SU-DHL-6 (cell line): ENCODE results near the gene COA8.

ENCODE experiments used
- H2AFZ ChIP-seq: fragments of 200-600 bp; sonication (generic); 2 replicates; pipeline ENCODE4 v1.6.1; 2014; ENCODE audit warnings: low read depth, mild to moderate bottlenecking, moderate library complexity, mixed read lengths, antibody characterized with exemption, low read length; ENCODE audit not compliant: severe bottlenecking
- H3F3A ChIP-seq: fragments of 200-600 bp; shearing (Covaris generic); 2 replicates; pipeline ENCODE4 v1.6.0; 2016; ENCODE audit warnings: antibody characterized with exemption, mild to moderate bottlenecking; ENCODE audit not compliant: insufficient read depth
- H3K27ac ChIP-seq: fragments of 200-600 bp; sonication (generic); 2 replicates; pipeline ENCODE4 v1.5.1; 2016; ENCODE audit warnings: low read depth, mild to moderate bottlenecking, low read length, moderate library complexity, mixed read lengths
- H3K27me3 ChIP-seq: fragments of 200-600 bp; sonication (generic), shearing (Covaris generic); 2 replicates; pipeline ENCODE4 v1.6.0; 2014; ENCODE audit warnings: mild to moderate bottlenecking, low read length
- H3K36me3 ChIP-seq: fragments of 200-600 bp; sonication (generic); 2 replicates; pipeline ENCODE4 v1.6.1; 2014; ENCODE audit warnings: mild to moderate bottlenecking, low read length, mixed read lengths
- H3K4me2 ChIP-seq: fragments of 300-600, 200-600 bp; shearing (Covaris generic), sonication (generic); 2 replicates; pipeline ENCODE4 v1.6.0; 2014; ENCODE audit warnings: low read length, low read depth, mild to moderate bottlenecking; ENCODE audit not compliant: poor library complexity, severe bottlenecking
- H3K4me3 ChIP-seq: fragments of 200-600 bp; sonication (generic); 2 replicates; pipeline ENCODE4 v1.5.1; 2014; ENCODE audit warnings: antibody characterized with exemption, low read length, mild to moderate bottlenecking, mixed read lengths; ENCODE audit not compliant: insufficient read depth, poor library complexity, severe bottlenecking
- H3K79me2 ChIP-seq: fragments of 200-600 bp; sonication (generic); 2 replicates; pipeline ENCODE4 v1.6.1; 2014; ENCODE audit warnings: mild to moderate bottlenecking, low read length, moderate library complexity; ENCODE audit not compliant: insufficient read depth
- H3K9ac ChIP-seq: fragments of 200-600 bp; sonication (generic); 2 replicates; pipeline ENCODE4 v1.7.0; 2014; ENCODE audit warnings: mild to moderate bottlenecking, low read length
- H3K9me2 ChIP-seq: fragments of 200-600 bp; sonication (generic); replicated peaks from 2 replicates; pipeline ENCODE4 v1.6.1; 2014; ENCODE audit warnings: low read length; ENCODE audit not compliant: insufficient read depth
- H3K9me3 ChIP-seq: fragments of 200-600 bp; sonication (generic); 2 replicates; pipeline ENCODE4 v1.6.1; 2014; ENCODE audit warnings: low read length, mixed read lengths; ENCODE audit not compliant: insufficient read depth
- H4K20me1 ChIP-seq: fragments of 200-600 bp; sonication (generic); 2 replicates; pipeline ENCODE4 v1.6.1; 2014; ENCODE audit warnings: low read depth, mild to moderate bottlenecking, antibody characterized with exemption, low read length, moderate library complexity, mixed read lengths
- EZH2phosphoT487 ChIP-seq: fragments of 200-600 bp; sonication (generic), shearing (Covaris generic); conservative IDR thresholded peaks from 2 replicates; pipeline ENCODE4 v1.6.1; 2018; ENCODE audit warnings: mild to moderate bottlenecking, antibody characterized with exemption, low read length, moderate library complexity, mixed read lengths
- TF ChIP-seq, protein P1 (sequence below): fragments of 200-600 bp; sonication (generic); IDR thresholded peaks from one replicate; pipeline ENCODE4 v1.5.1; 2017; ENCODE audit warnings: antibody characterized with exemption, mild to moderate bottlenecking, low read length, moderate library complexity; ENCODE audit not compliant: insufficient read depth, poor library complexity, severe bottlenecking

COA8 gene

DNA sequence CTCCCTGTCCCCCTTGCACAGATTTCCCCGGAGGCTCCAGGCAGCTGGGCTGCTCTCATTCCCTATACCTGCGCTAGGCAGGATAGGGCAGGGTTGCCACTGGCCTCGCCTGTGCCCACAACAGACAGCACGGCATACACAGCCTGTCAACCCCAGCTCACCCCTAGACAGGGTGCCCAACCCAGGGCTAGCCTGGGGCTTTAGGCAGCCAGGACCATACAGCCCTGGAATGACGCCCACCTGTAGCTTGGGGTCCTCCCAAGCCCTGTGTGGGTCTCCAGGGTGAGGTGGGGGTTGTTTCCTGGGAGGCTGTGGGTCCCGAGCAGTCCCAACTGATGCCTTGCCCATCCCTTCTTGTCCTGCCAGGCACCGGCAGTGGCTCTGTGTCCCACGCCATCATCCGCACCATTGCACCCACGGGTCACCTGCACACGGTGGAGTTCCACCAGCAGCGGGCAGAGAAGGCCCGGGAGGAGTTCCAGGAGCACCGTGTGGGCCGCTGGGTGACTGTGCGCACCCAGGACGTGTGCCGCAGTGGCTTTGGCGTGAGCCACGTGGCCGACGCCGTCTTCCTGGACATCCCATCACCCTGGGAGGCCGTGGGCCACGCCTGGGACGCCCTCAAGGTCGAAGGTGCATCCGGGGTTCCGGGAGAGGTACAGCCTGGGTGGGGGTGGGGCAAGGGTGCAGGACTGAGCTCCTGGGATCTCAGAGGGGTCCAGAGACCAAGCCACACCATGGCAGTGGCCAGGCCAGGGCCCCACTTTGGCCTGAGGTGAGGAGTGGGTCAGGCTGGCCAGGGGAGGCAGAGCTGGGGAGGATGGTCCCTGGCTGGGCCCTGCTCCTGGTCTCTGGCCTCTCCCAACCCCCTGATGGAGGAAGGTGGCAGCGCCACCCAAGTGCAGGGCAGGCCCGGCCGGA lies 30.3 kb upstream of the COA8 start:
- H3K9me3 ChIP-seq = no peaks in the 10 kb centered on the region
- no peaks in the 10 kb centered on the region for H4K20me1 ChIP-seq
- H3K36me3 ChIP-seq = no peaks in the 10 kb centered on the region
- H3K9ac ChIP-seq = no peak overlapping the region
- H2AFZ ChIP-seq = no peak overlapping the region
- H3K4me3 ChIP-seq = no peak overlapping the region
- TF ChIP-seq EZH2phosphoT487 = no peak
- TF ChIP-seq, protein P1, sequence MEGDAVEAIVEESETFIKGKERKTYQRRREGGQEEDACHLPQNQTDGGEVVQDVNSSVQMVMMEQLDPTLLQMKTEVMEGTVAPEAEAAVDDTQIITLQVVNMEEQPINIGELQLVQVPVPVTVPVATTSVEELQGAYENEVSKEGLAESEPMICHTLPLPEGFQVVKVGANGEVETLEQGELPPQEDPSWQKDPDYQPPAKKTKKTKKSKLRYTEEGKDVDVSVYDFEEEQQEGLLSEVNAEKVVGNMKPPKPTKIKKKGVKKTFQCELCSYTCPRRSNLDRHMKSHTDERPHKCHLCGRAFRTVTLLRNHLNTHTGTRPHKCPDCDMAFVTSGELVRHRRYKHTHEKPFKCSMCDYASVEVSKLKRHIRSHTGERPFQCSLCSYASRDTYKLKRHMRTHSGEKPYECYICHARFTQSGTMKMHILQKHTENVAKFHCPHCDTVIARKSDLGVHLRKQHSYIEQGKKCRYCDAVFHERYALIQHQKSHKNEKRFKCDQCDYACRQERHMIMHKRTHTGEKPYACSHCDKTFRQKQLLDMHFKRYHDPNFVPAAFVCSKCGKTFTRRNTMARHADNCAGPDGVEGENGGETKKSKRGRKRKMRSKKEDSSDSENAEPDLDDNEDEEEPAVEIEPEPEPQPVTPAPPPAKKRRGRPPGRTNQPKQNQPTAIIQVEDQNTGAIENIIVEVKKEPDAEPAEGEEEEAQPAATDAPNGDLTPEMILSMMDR = no peak
- H3K27me3 ChIP-seq = no peaks in the 10 kb centered on the region
- no peaks in the 10 kb centered on the region for H3F3A ChIP-seq
- no peak overlapping the region for H3K27ac ChIP-seq
- H3K4me2 ChIP-seq = no peak overlapping the region
- H3K79me2 ChIP-seq = peaks cover 22% of the 10 kb centered on the region
- no peaks in the 10 kb centered on the region for H3K9me2 ChIP-seq

DNA sequence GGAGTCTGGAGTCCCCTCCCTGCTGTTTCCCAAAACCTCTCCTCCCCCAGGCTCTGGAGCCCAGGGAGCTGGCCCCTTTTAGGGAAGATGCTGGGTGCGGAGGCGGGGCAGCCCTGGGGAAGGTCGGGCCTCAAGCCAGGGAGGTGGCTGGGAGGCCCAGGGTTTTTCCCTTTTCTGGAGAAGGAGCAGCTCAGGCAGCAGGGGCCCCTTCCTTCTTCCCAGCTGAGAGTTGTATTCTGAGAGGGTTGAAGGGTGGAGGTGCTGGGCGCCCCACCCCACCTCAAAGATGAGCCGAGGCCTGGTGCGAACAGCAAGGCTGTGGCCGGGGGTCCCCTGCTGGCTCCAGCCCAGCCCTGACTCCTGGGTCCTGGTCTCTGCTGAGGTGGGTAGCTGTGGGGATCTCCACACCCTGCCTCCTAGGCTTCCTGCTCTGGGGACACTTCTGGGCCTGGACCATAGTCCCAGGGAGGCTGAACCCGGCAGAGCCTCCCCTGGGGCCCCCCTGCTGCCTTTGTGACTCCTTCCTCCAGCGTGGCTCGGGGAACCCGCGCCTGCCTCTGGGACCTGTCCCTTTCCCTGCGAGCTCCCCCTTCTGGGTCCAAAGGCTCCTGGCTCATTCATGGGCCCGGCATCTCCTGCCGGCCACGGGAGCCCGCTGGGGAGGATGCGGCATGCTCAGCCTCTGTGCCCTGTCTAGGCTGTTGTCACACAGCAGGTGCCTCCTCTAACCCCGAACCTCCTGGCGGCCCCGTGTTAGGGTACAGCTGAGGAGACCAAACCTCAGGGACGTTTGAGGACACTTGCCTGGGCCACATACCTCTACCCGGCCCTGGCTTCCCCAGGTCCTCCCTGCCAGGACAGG lies 29.4 kb upstream of the COA8 start:
- H3K4me2 ChIP-seq = no peak overlapping the region
- no peak overlapping the region for H3K4me3 ChIP-seq
- no peaks in the 10 kb centered on the region for H4K20me1 ChIP-seq
- no peak overlapping the region for H3K27ac ChIP-seq
- H3K9me3 ChIP-seq = no peaks in the 10 kb centered on the region
- H3K9ac ChIP-seq = no peak overlapping the region
- H3F3A ChIP-seq = no peaks in the 10 kb centered on the region
- no peaks in the 10 kb centered on the region for H3K27me3 ChIP-seq
- no peaks in the 10 kb centered on the region for H3K36me3 ChIP-seq
- no peak overlapping the region for H2AFZ ChIP-seq
- no peak for TF ChIP-seq EZH2phosphoT487
- TF ChIP-seq, protein P1 = no peak
- H3K9me2 ChIP-seq = no peaks in the 10 kb centered on the region
- H3K79me2 ChIP-seq = peaks cover 22% of the 10 kb centered on the region

DNA sequence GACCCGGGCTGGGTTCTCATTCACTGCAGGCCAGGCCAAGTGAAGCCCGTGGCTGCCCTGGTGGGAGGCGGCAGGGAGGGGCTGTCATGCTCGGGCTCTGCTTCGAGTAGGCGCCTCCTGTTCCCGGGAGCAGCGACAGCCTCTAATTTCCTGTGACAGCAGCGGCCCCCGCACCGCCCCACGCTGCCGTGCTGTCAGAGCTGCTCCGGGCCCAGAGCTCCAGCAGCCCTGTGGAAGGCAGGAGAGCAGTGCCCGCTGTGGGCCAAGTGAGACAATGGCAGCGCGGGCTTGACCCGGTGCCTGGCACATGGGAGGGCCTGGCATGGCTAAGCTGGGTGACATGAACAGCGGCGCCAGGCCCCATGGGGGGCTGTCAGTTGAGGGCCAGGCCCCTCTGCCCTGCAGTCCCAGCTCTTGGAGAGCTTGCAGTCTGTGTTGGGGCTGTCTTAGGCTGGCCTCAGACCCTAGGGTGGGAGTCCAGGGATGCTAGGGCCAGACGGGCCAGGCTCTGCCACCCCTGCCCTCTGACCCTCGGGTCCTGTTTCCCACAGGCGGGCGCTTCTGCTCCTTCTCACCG lies 28.7 kb upstream of the COA8 start:
- Histone ChIP-seq H4K20me1 (no peaks in the 10 kb centered on the region), H3K27ac (no peak overlapping the region), H3F3A (no peaks in the 10 kb centered on the region), H3K4me2 (no peak overlapping the region), H3K79me2 (peaks cover 22% of the 10 kb centered on the region), H3K27me3 (no peaks in the 10 kb centered on the region), H3K9me2 (no peaks in the 10 kb centered on the region), H3K36me3 (no peaks in the 10 kb centered on the region), H2AFZ (no peak overlapping the region), H3K9me3 (no peaks in the 10 kb centered on the region), H3K4me3 (no peak overlapping the region), H3K9ac (no peak overlapping the region)
- TF ChIP-seq, protein P1 = no peak
